HFF-Myc (cell line): ENCODE data around the gene BMPER.

Experiments used
- DNase-seq: peaks from one replicate; pipeline ENCODE4 v3.0.0-alpha.2; 2011; ENCODE audit warnings: low read depth; ENCODE audit errors: extremely low read depth
- H3K4me3 ChIP-seq: replicated peaks from 2 replicates; pipeline ENCODE4 v1.5.1; 2011; ENCODE audit warnings: low read depth, mild to moderate bottlenecking, control low read depth, low read length
- TF ChIP-seq, protein P1 (sequence below): IDR thresholded peaks from 2 replicates; pipeline ENCODE4 v1.5.1; 2012; ENCODE audit warnings: mild to moderate bottlenecking, low read depth, low read length, control low read depth; ENCODE audit errors: missing control alignments

BMPER gene

DNA sequence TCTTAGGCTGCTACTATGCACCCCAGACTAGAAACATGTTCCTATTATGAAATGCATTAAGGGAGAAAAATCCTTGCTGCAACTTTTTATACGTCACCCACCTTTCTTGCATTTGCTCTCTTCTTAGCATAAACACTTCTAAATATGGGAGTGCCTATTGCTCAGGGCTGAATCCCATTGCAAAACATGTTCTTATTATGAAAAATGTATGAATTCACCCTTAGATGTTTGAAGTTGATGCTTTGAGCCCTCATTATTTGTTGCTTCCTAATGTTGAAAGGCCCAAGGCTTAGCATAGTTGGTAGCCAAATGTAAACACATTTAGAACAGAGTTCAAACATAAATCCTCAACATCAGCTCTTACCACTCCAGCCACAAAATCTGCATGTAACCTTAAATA lies 52.8 kb downstream of the BMPER start:
- TF ChIP-seq, protein P1, sequence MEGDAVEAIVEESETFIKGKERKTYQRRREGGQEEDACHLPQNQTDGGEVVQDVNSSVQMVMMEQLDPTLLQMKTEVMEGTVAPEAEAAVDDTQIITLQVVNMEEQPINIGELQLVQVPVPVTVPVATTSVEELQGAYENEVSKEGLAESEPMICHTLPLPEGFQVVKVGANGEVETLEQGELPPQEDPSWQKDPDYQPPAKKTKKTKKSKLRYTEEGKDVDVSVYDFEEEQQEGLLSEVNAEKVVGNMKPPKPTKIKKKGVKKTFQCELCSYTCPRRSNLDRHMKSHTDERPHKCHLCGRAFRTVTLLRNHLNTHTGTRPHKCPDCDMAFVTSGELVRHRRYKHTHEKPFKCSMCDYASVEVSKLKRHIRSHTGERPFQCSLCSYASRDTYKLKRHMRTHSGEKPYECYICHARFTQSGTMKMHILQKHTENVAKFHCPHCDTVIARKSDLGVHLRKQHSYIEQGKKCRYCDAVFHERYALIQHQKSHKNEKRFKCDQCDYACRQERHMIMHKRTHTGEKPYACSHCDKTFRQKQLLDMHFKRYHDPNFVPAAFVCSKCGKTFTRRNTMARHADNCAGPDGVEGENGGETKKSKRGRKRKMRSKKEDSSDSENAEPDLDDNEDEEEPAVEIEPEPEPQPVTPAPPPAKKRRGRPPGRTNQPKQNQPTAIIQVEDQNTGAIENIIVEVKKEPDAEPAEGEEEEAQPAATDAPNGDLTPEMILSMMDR, result no peak
- no peak overlapping the region for H3K4me3 ChIP-seq
- DNase-seq, result no peak

DNA sequence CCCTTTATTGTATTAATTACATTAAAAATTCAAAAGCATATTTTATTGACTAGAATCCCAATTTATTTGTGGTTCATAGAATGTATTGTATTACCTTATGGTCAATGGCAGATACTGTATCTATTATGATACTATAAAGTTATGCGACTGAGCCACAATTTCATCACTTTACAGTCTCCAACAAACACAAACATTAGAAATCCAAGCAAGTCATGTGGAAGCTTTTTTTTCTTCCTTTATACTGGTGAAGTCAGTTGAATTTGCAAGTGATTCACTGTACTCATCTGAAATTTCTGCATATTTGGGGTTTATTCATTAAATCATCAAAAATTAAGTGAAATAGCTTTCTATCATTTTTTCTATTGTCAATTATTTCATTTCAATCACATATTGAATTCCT lies 54.3 kb downstream of the BMPER start:
- H3K4me3 ChIP-seq, result no peak overlapping the region
- DNase-seq, result no peak
- TF ChIP-seq, protein P1, result no peak

DNA sequence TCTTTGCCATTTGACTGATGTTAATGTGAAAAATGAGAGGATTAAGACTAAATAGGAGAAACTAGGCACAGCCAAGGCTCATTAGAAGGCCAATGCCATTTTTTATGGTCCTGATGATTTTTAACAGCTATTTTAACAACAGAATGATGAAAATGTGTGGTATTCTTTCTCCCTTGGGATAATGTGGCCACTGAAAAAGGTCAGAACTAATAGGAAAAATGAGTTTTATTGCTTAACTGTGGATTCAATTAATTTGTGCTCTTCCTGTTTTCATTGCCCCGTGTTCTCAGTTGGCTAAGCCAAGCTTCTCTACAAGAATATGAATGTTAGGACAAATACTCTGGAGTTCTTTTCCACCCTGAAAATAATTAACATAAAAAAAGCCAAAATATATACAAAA lies 56.6 kb downstream of the BMPER start:
- no peak for DNase-seq
- TF ChIP-seq, protein P1, result no peak
- H3K4me3 ChIP-seq, result no peak overlapping the region

DNA sequence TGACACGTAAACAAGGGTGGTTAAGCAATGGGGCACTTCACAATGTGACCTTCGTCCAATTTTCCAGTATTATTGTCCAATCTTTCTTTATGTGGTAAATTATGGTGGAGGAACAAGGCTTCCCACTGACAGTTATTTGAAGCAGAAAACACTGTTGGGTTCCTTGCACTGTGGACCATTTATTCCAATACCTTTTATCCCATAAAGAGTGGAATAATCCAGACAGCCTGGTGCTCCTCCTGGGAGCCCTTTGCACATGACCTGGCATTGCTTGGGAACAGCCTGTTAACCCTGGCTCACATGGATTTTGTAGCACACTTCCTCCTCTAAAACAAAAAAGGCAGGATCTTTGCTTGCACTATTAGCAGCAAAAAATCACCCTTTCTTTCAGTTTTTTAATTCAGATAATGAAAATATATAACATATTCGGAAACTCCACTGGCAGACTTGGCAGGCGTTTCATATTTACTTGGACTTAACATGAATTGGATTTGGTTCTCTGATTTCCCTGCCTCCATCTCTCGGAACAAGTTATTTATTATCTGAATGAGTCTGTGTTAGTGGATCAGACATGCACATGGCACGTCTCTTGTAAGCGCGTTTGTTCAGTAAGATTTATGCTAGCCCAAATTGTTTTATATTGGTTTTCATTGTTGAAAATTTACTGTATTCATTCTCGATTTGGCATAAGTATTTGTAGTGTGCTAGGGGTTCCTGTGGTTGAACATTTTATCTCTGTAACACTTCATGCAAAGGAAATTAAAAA lies 59.3 kb downstream of the BMPER start:
- no peak for DNase-seq
- TF ChIP-seq, protein P1, result no peak

DNA sequence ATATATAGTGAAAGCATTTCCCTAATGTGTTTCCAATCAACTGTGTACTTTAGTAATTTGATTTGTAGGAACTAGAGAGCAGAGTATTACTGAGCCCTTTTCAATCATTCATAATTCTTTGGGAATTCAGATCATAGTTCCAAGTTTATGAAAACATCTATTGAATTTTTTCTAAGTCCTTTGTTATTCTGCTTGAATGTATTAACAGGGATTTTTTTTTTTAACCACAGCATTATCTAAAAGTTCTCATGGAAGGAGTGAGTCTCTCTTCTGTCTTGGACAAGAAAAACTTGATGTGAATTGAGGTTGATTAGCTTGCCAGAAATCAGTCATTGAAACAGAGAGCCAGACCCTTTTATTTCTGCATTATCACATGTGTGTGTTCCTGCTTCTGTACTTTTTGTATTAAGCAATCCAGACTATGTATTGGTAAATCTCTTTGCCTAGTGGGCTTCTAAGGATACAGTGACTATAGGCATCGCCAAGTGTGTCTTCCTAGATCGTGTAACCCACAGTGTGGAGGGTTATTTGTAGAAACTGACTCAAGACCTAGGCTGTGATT lies 59.9 kb downstream of the BMPER start:
- TF ChIP-seq, protein P1, result no peak
- DNase-seq, result no peak
- no peak overlapping the region for H3K4me3 ChIP-seq

More for the DNA sequence above, 59.3 kb downstream of the BMPER start:
- no peak overlapping the region for H3K4me3 ChIP-seq

DNA sequence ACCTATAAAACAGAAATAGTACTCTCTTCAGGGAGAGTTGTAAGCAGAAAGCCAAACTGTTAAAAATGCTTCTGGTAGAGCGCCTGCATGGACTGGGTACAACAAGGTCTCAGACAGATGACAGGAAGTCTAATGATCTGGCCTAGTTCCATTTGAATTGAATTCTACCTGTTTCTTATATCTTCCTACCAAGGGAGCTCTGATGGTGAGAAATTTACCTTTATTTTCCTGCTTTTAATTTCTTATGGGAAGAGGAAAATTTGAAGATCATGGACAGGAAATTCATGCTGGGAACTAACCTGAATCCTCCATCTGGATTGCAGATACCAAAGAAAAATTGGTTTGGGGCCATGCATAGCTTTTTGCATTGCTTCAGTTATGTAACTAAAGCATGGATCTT lies 63.3 kb downstream of the BMPER start:
- DNase-seq, result no peak
- TF ChIP-seq, protein P1, result no peak
- no peak overlapping the region for H3K4me3 ChIP-seq

DNA sequence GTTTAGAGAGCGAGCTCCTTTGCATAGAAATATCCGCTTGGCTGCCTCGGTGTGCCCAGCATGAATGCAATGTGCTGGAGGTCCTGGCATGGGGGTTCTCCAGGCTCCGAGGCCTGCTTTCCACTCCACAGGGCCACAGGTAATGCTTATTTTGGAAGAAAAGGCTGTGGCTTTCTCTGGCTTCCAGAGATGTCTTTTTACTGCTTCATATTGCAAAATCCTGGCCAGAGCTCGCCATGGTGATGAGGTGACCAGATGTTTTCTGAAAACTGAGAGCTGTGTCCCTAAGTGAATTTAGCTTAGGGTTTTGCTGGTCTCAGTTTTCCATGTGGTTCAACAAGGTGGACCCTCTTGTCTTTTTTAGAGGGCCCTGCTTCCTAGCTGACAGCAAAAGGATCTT lies 65.2 kb downstream of the BMPER start:
- TF ChIP-seq, protein P1, result no peak
- H3K4me3 ChIP-seq, result no peak overlapping the region
- no peak for DNase-seq
